Stimulated activated CD4-positive, alpha-beta T cell treated with anti-CD3 and anti-CD28 coated beads, TNF-alpha, amount 100 ng/mL, for 24 hours (primary cell): ENCODE measurements around the gene DSTYK.

Experiments used
- DNase-seq, 3 experiments: peaks; one replicate each; pipeline ENCODE4 v3.0.0-alpha.2; 2020; ENCODE audit warnings: low read depth in 3 of 3

The DSTYK gene

GRCh38 chr1:205211169-205211838, at the start of gene DSTYK:
TSS of gene DSTYK (minus strand) at chr1:205211702. CDS start at chr1:205211535, 167 bp downstream.
- peak; percentile 81 to 95 (median 87) for DNase-seq

- DNase-seq = no peak
Measured at GRCh38 chr1:205259998-205260397, 48.5 kb upstream of the DSTYK start.

- DNase-seq = no peak
Measured at GRCh38 chr1:205259324-205259832, 47.9 kb upstream of the DSTYK start.

GRCh38 chr1:205258719-205259118, 47.2 kb upstream of the DSTYK start:
- no peak for DNase-seq

- DNase-seq = no peak
Measured at GRCh38 chr1:205258261-205258691, 46.8 kb upstream of the DSTYK start.

- DNase-seq = no peak
Measured at GRCh38 chr1:205257735-205258134, 46.2 kb upstream of the DSTYK start.

- DNase-seq = no peak
Measured at GRCh38 chr1:205256951-205257625, 45.6 kb upstream of the DSTYK start.

- DNase-seq = peak; percentile 66 to 87 (median 80)
Measured at GRCh38 chr1:205255941-205256780, 44.7 kb upstream of the DSTYK start.

GRCh38 chr1:205251576-205251975, 40.1 kb upstream of the DSTYK start:
- DNase-seq = no peak

- DNase-seq = no peak
Measured at GRCh38 chr1:205250699-205251098, 39.2 kb upstream of the DSTYK start.

- DNase-seq = no peak
Measured at GRCh38 chr1:205249651-205250050, 38.1 kb upstream of the DSTYK start.

- no peak for DNase-seq
Measured at GRCh38 chr1:205248793-205249601, 37.5 kb upstream of the DSTYK start.

GRCh38 chr1:205247130-205247921, 35.8 kb upstream of the DSTYK start:
- no peak for DNase-seq

GRCh38 chr1:205246351-205247119, 35.0 kb upstream of the DSTYK start:
- no peak for DNase-seq

GRCh38 chr1:205245096-205245495, 33.6 kb upstream of the DSTYK start:
- DNase-seq = no peak

- no peak for DNase-seq
Measured at GRCh38 chr1:205244384-205244783, 32.9 kb upstream of the DSTYK start.

- no peak for DNase-seq
Measured at GRCh38 chr1:205243350-205244191, 32.1 kb upstream of the DSTYK start.

GRCh38 chr1:205241366-205242030, 30.0 kb upstream of the DSTYK start:
- no peak for DNase-seq
